Measurements from ENCODE around the gene COA1.

DNA sequence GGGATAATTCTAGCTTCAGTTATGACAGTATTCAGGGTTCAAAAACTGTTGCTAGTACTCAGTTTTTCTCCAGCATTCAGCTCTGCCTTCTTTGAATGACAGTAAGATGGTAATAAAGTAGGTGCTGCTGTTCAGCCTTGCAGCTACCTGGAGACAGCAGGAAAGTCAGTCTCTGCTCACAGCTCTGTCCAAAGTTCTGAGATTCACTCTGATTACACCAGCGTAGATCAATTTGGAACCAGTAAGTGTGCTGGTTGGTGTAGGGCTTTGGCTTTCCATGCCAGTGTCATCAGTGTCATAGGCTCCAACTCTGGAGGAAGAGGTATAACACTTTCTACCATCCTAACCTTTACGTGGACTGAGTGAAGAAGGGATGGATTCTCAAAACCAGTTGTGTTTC lies 120.2 kb downstream of the COA1 start:
- no peak for TF ChIP-seq CTCF (IDR thresholded peaks at IDR 0.05)
- no peak for TF ChIP-seq POLR2A (IDR thresholded peaks at IDR 0.05)

Data from testis (tissue), 2 donors.